ENCODE data around the gene NCMAP. TPM values are rescaled to one million over a fixed set of nuclear protein-coding genes. Genes with fewer than 3 reads are reported as not detected.

Gene NCMAP
- total RNA-seq, 1 donor from 2014 or later, result 0.49 TPM

GRCh38 chr1:24652382-24652781 lies 96.5 kb downstream of the NCMAP start:
- Mint-ChIP-seq H3K36me3 (peaks cover 42% of the 10 kb centered on the region), H3K4me3 (no peak overlapping the region), H3K27ac (no peak overlapping the region), H3K4me1 (no peaks in the 10 kb centered on the region), H3K27me3 (ENCODE audit: insufficient read depth, low read depth) (no peaks in the 10 kb centered on the region), H3K9me3 (no peaks in the 10 kb centered on the region)
- H3K4me1 ChIP-seq, result no peaks in the 10 kb centered on the region
- peaks cover 26% of the 10 kb centered on the region for H3F3A ChIP-seq (ENCODE audit: low read depth)
- H3K36me3 ChIP-seq, result peaks cover 88% of the 10 kb centered on the region
- no peak for TF ChIP-seq EZH2phosphoT487 (IDR thresholded peaks at IDR 0.05)
- no peak for TF ChIP-seq EZH2 (IDR thresholded peaks at IDR 0.05)
- TF ChIP-seq CTCF (IDR thresholded peaks at IDR 0.05), result no peak
- peaks cover 85% of the 10 kb centered on the region for H3K79me2 ChIP-seq (ENCODE audit: low read depth)
- no peak overlapping the region for H3K4me2 ChIP-seq
- H3K9ac ChIP-seq, result no peak overlapping the region
- H4K20me1 ChIP-seq (ENCODE audit: low read depth), result peaks cover 65% of the 10 kb centered on the region
- H3K27ac ChIP-seq, result no peak overlapping the region
- H3K9me3 ChIP-seq (ENCODE audit: low read depth), result no peaks in the 10 kb centered on the region
- H2AFZ ChIP-seq (replicated peaks), result no peak overlapping the region
- no peak for DNase-seq (ENCODE audit: low spot score)
- H3K27me3 ChIP-seq, result no peaks in the 10 kb centered on the region
- no peak overlapping the region for H3K4me3 ChIP-seq

- H3K27me3 Mint-ChIP-seq (ENCODE audit: insufficient read depth, low read depth), result no peaks in the 10 kb centered on the region
- H3K27ac Mint-ChIP-seq, result no peak overlapping the region
- no peaks in the 10 kb centered on the region for H3K4me1 ChIP-seq
- H3K27ac ChIP-seq, result no peak overlapping the region
- H4K20me1 ChIP-seq (ENCODE audit: low read depth), result peaks cover 67% of the 10 kb centered on the region
- no peak overlapping the region for H3K4me3 ChIP-seq
- DNase-seq (ENCODE audit: low spot score), result no peak
- peaks cover 87% of the 10 kb centered on the region for H3K79me2 ChIP-seq (ENCODE audit: low read depth)
- no peak overlapping the region for H3K4me3 Mint-ChIP-seq
- H2AFZ ChIP-seq (replicated peaks), result no peak overlapping the region
- H3F3A ChIP-seq (ENCODE audit: low read depth), result peaks cover 21% of the 10 kb centered on the region
- no peaks in the 10 kb centered on the region for H3K27me3 ChIP-seq
- H3K36me3 Mint-ChIP-seq, result peaks cover 42% of the 10 kb centered on the region
- no peaks in the 10 kb centered on the region for H3K9me3 Mint-ChIP-seq
- TF ChIP-seq EZH2phosphoT487 (IDR thresholded peaks at IDR 0.05) (no peak), EZH2 (IDR thresholded peaks at IDR 0.05) (no peak), CTCF (IDR thresholded peaks at IDR 0.05) (no peak)
- H3K4me1 Mint-ChIP-seq, result no peaks in the 10 kb centered on the region
- H3K4me2 ChIP-seq, result no peak overlapping the region
- peaks cover 83% of the 10 kb centered on the region for H3K36me3 ChIP-seq
- H3K9ac ChIP-seq, result no peak overlapping the region
- H3K9me3 ChIP-seq (ENCODE audit: low read depth), result no peaks in the 10 kb centered on the region
These were observed 98.1 kb downstream of the NCMAP start for GRCh38 chr1:24654010-24654409.

- no peak overlapping the region for H3K27ac Mint-ChIP-seq
- Histone ChIP-seq H3K4me3 (no peak overlapping the region), H3K36me3 (peaks cover 84% of the 10 kb centered on the region), H3K79me2 (ENCODE audit: low read depth) (peaks cover 91% of the 10 kb centered on the region), H3K9me3 (ENCODE audit: low read depth) (no peaks in the 10 kb centered on the region), H3K9ac (no peak overlapping the region), H3K4me1 (no peaks in the 10 kb centered on the region), H2AFZ (replicated peaks) (no peak overlapping the region), H3K27ac (no peak overlapping the region), H3K27me3 (no peaks in the 10 kb centered on the region), H3F3A (ENCODE audit: low read depth) (peaks cover 19% of the 10 kb centered on the region), H4K20me1 (ENCODE audit: low read depth) (peaks cover 71% of the 10 kb centered on the region), H3K4me2 (no peak overlapping the region)
- H3K27me3 Mint-ChIP-seq (ENCODE audit: insufficient read depth, low read depth), result no peaks in the 10 kb centered on the region
- TF ChIP-seq CTCF (IDR thresholded peaks at IDR 0.05) (no peak), EZH2phosphoT487 (IDR thresholded peaks at IDR 0.05) (no peak), EZH2 (IDR thresholded peaks at IDR 0.05) (no peak)
- H3K9me3 Mint-ChIP-seq, result no peaks in the 10 kb centered on the region
- no peak overlapping the region for H3K4me3 Mint-ChIP-seq
- no peak for DNase-seq (ENCODE audit: low spot score)
- H3K36me3 Mint-ChIP-seq, result peaks cover 37% of the 10 kb centered on the region
- H3K4me1 Mint-ChIP-seq, result no peaks in the 10 kb centered on the region
These were observed 100.2 kb downstream of the NCMAP start for GRCh38 chr1:24656046-24656445.
